Panc1 (cell line): ENCODE data around the gene DNAH7. TPM values are rescaled to one million over a fixed set of nuclear protein-coding genes. Genes with fewer than 3 reads are reported as not detected.

Experiments used
- ATAC-seq: fragments of 200-7000 bp; cut with Tn5 transposase; 2 replicates; pipeline ENCODE4 v1.9.1; 2020; ENCODE audit warnings: mild to moderate bottlenecking, moderate library complexity
- BruUV-seq: library from RNA; stranded (reverse); fragments of 400-500 nt; replicated peaks from 2 replicates; lab custom pipeline; 2021; lab: Mats Ljungman, UMichigan
- CTCF ChIA-PET: fragments of 300-600 bp; sonication (Branson Sonifier 250); formaldehyde crosslinking; loops from one replicate; lab custom pipeline; 2022; ENCODE audit warnings: antibody characterized with exemption; lab: Charles Lee
- POLR2A ChIA-PET: fragments of 300-600 bp; sonication (Branson Sonifier 250); formaldehyde crosslinking; loops from one replicate; lab custom pipeline; 2022; ENCODE audit warnings: antibody characterized with exemption; lab: Charles Lee
- DNase-seq: peaks from one replicate; pipeline ENCODE4 v3.0.0-alpha.2; 2010; ENCODE audit warnings: low read depth, low spot score
- H3K27ac ChIP-seq: 2 replicates; pipeline ENCODE4 v1.5.1; 2011; ENCODE audit warnings: mild to moderate bottlenecking, low read length, inconsistent platforms
- H3K27me3 ChIP-seq: fragments of 200-500 bp; sonication (Bioruptor generic); 2 replicates; pipeline ENCODE4 v1.6.0; 2014; ENCODE audit warnings: low read length, inconsistent platforms; ENCODE audit not compliant: control insufficient read depth, insufficient read depth
- H3K36me3 ChIP-seq: fragments of 200-500 bp; sonication (Bioruptor generic); 2 replicates; pipeline ENCODE4 v1.5.1; 2014; ENCODE audit warnings: inconsistent platforms, mild to moderate bottlenecking, low read length, moderate library complexity; ENCODE audit not compliant: control insufficient read depth, insufficient read depth
- H3K4me1 ChIP-seq: 2 replicates; pipeline ENCODE4 v1.5.1; 2011; ENCODE audit warnings: inconsistent platforms, mild to moderate bottlenecking, low read length, moderate library complexity; ENCODE audit not compliant: control insufficient read depth, insufficient read depth
- H3K4me3 ChIP-seq, 2 experiments: 2 replicates each; pipeline ENCODE4 v1.5.1; 2011 to 2012; ENCODE audit warnings: low read depth in 2 of 2, low read length in 2 of 2, mild to moderate bottlenecking in 2 of 2, inconsistent platforms in 1 of 2, moderate library complexity in 1 of 2
- H3K9me3 ChIP-seq: fragments of 200-500 bp; sonication (Bioruptor generic); 2 replicates; pipeline ENCODE4 v1.5.1; 2014; ENCODE audit warnings: low read depth, mild to moderate bottlenecking, inconsistent platforms, low read length, moderate library complexity; ENCODE audit not compliant: control insufficient read depth, insufficient read depth
- POLR2AphosphoS5 ChIP-seq: IDR thresholded peaks from 2 replicates; pipeline ENCODE4 v1.6.1; 2012; ENCODE audit warnings: mild to moderate bottlenecking, low read depth, low read length, moderate library complexity
- SIN3A ChIP-seq: IDR thresholded peaks from 2 replicates; pipeline ENCODE4 v1.6.1; 2012; ENCODE audit warnings: low read depth, mild to moderate bottlenecking, low read length, moderate library complexity, borderline replicate concordance; ENCODE audit not compliant: insufficient read depth
- TCF7L2 ChIP-seq: IDR thresholded peaks from 2 replicates; pipeline ENCODE4 v1.6.1; 2011; ENCODE audit warnings: mild to moderate bottlenecking, low read depth, low read length, inconsistent platforms
- in situ Hi-C: cut with HindIII; loops from 2 replicates; pipeline ENCODE4 v1.10.0; 2016; ENCODE audit warnings: low sequenced_read_pairs, low pct_unique_long_range_greater_than_20kb
- intact Hi-C: fragments of 100-400 bp; cut with micrococcal nuclease; formaldehyde crosslinking; loops from one replicate; pipeline ENCODE4 v1.10.0; 2022; ENCODE audit not compliant: unreplicated experiment
- total RNA-seq: library from RNA; stranded (reverse); gene quantifications from one replicate; pipeline ENCODE4 v1.2.1, GENCODE V29; 2021; ENCODE audit not compliant: unreplicated experiment
- TF ChIP-seq, protein P1 (sequence below), 2 experiments: IDR thresholded peaks; 2 replicates each; pipeline ENCODE4 v1.6.1; 2011 to 2012; ENCODE audit warnings: low read depth in 2 of 2, control low read depth in 1 of 2, low read length in 1 of 2, mild to moderate bottlenecking in 1 of 2, moderate library complexity in 1 of 2; ENCODE audit not compliant: insufficient read depth in 1 of 2
- TF ChIP-seq, protein P2 (sequence below): fragments of 450-650 bp; IDR thresholded peaks from 2 replicates; pipeline ENCODE4 v1.5.1; 2017; ENCODE audit warnings: mild to moderate bottlenecking

DNAH7 gene
- total RNA-seq, 1 experiment from 2014 or later: 0.98 TPM

DNA sequence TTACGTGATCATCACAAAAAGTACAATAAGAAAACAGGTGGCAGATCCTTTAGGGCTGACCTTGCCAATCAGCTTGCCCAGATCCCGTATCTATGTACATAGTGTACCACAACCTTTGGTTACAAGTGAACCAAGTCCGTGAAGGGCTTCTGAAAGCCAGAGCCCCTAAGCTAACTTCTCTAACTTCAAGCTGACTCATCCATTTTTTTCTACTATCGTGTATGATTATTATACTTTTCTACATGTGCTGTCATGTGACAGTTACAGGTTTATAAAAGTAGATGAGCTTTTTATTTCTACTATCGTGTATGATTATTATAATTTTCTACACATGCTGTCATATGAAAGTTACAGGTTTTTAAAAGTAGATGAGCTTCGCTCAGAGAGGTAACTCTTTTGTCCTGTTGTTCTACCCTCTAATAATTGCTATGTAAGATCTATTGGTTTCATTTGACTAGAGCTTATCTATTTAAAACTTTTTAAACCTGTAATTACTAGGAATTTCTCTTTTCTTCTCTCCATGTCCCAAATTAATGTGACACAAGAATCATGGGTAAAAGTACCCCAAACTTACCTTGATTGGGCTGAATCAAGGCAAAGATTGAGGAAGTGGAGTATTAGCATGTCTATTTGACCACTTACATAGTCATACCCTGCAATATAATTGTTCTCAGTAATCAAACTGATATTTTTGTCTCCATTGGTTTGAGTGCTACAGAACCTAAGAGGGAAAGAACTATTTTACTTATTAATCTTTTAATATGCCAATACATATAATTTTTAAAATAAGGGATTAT, 29.4 kb upstream of the DNAH7 start:
- H3K27ac ChIP-seq: no peak overlapping the region
- intact Hi-C loops (no loop called here), in situ Hi-C loops (no loop called here)
- H3K27me3 ChIP-seq: peaks cover 2% of the 10 kb centered on the region
- H3K4me1 ChIP-seq: no peaks in the 10 kb centered on the region
- CTCF ChIA-PET: interaction anchor here (0.5 to 0.8 kb wide), 3 partner anchors 14 to 450 kb away, joined by 3 to 4 read pairs (median 3); no protein-coding TSS in a partner anchor
- BruUV-seq: no TSS peak
- POLR2A ChIA-PET: no interaction called here
- no peak overlapping the region for H3K4me3 ChIP-seq
- ATAC-seq: no peak
- H3K36me3 ChIP-seq: no peaks in the 10 kb centered on the region
- no peaks in the 10 kb centered on the region for H3K9me3 ChIP-seq
- TF ChIP-seq POLR2AphosphoS5 (no peak), TCF7L2 (no peak), SIN3A (no peak)
- TF ChIP-seq, protein P1, sequence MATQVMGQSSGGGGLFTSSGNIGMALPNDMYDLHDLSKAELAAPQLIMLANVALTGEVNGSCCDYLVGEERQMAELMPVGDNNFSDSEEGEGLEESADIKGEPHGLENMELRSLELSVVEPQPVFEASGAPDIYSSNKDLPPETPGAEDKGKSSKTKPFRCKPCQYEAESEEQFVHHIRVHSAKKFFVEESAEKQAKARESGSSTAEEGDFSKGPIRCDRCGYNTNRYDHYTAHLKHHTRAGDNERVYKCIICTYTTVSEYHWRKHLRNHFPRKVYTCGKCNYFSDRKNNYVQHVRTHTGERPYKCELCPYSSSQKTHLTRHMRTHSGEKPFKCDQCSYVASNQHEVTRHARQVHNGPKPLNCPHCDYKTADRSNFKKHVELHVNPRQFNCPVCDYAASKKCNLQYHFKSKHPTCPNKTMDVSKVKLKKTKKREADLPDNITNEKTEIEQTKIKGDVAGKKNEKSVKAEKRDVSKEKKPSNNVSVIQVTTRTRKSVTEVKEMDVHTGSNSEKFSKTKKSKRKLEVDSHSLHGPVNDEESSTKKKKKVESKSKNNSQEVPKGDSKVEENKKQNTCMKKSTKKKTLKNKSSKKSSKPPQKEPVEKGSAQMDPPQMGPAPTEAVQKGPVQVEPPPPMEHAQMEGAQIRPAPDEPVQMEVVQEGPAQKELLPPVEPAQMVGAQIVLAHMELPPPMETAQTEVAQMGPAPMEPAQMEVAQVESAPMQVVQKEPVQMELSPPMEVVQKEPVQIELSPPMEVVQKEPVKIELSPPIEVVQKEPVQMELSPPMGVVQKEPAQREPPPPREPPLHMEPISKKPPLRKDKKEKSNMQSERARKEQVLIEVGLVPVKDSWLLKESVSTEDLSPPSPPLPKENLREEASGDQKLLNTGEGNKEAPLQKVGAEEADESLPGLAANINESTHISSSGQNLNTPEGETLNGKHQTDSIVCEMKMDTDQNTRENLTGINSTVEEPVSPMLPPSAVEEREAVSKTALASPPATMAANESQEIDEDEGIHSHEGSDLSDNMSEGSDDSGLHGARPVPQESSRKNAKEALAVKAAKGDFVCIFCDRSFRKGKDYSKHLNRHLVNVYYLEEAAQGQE (IDR thresholded peaks at IDR 0.05; ENCODE audit: insufficient read depth in 1 of 2, low read depth in 2 of 2, low read length in 1 of 2): no peak
- TF ChIP-seq, protein P2, sequence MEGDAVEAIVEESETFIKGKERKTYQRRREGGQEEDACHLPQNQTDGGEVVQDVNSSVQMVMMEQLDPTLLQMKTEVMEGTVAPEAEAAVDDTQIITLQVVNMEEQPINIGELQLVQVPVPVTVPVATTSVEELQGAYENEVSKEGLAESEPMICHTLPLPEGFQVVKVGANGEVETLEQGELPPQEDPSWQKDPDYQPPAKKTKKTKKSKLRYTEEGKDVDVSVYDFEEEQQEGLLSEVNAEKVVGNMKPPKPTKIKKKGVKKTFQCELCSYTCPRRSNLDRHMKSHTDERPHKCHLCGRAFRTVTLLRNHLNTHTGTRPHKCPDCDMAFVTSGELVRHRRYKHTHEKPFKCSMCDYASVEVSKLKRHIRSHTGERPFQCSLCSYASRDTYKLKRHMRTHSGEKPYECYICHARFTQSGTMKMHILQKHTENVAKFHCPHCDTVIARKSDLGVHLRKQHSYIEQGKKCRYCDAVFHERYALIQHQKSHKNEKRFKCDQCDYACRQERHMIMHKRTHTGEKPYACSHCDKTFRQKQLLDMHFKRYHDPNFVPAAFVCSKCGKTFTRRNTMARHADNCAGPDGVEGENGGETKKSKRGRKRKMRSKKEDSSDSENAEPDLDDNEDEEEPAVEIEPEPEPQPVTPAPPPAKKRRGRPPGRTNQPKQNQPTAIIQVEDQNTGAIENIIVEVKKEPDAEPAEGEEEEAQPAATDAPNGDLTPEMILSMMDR: no peak
- DNase-seq: no peak

DNA sequence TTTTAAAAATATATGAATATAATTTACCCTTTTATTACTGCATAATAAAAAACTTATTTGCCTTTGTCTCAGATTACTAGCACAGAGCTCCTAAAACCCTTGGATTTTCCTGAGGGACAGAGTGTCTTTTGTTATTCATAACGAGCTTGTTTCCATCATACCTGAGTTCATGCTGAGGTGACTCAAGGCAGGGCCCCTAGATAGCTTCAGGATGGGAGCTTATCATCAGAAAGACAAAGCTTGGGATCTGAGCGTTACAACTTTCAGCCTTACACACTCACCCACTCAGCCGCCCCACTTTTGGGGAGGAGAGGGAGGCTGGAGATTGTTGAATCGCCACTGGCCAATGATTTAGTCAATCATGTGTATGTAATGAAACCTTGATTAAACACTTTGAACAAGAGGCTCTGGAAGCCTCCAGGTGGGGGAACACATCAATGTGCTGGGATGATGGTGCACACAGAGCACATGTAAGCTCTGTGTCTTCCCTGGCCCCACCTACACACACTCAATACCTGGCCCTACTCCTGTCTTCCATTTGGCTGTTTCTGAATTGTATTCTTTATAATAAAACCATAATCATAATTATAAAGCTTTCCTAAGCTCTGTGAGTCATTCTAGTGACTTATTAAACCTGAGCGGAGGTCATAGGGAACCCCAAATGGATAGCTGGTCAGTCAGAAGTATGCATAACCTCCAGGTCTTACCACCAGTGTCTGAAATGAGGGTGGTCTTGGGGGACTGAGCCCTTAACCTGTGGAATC, 28.5 kb upstream of the DNAH7 start:
- intact Hi-C loops (no loop called here), in situ Hi-C loops (no loop called here)
- DNase-seq: no peak
- POLR2A ChIA-PET: no interaction called here
- no TSS peak for BruUV-seq
- Histone ChIP-seq H3K4me1 (no peaks in the 10 kb centered on the region), H3K4me3 (no peak overlapping the region), H3K27me3 (peaks cover 2% of the 10 kb centered on the region), H3K27ac (no peak overlapping the region), H3K9me3 (no peaks in the 10 kb centered on the region), H3K36me3 (no peaks in the 10 kb centered on the region)
- CTCF ChIA-PET: interaction anchor here (0.8 kb wide), 1 partner anchor 14 kb away, joined by 3 read pairs; no protein-coding TSS in a partner anchor
- no peak for ATAC-seq
- TF ChIP-seq SIN3A (no peak), POLR2AphosphoS5 (no peak), TCF7L2 (no peak)
- TF ChIP-seq, protein P1 (IDR thresholded peaks at IDR 0.05; ENCODE audit: insufficient read depth in 1 of 2, low read depth in 2 of 2, low read length in 1 of 2): no peak
- TF ChIP-seq, protein P2: no peak
